HG02884 (cell line): Measurements from ENCODE around the gene FAM90A1.
"Not testable (repeated sequence)": the region's sequence is repeated elsewhere in the genome, so short reads cannot be mapped to it uniquely, and the experiment has no call there.

Experiments used
- ATAC-seq: cut with Tn5 transposase; IDR thresholded peaks from one replicate; pipeline ENCODE4 v1.9.1; 2021; ENCODE audit warnings: mild to moderate bottlenecking, moderate library complexity; ENCODE audit not compliant: unreplicated experiment

FAM90A1 gene, protein sequence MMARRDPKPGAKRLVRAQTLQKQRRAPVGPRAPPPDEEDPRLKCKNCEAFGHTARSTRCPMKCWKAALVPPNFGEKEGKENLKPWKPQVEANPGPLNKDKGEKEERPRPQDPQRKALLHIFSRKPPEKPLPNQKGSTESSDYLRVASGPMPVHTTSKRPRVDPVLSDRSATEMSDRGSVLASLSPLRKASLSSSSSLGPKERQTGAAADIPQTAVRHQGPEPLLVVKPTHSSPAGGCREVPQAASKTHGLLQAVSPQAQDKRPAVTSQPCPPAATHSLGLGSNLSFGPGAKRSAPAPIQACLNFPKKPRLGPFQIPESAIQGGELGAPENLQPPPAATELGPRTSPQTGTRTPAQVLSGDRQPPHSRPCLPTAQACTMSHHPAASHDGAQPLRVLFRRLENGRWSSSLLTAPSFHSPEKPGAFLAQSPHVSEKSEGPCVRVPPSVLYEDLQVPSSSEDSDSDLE

DNA sequence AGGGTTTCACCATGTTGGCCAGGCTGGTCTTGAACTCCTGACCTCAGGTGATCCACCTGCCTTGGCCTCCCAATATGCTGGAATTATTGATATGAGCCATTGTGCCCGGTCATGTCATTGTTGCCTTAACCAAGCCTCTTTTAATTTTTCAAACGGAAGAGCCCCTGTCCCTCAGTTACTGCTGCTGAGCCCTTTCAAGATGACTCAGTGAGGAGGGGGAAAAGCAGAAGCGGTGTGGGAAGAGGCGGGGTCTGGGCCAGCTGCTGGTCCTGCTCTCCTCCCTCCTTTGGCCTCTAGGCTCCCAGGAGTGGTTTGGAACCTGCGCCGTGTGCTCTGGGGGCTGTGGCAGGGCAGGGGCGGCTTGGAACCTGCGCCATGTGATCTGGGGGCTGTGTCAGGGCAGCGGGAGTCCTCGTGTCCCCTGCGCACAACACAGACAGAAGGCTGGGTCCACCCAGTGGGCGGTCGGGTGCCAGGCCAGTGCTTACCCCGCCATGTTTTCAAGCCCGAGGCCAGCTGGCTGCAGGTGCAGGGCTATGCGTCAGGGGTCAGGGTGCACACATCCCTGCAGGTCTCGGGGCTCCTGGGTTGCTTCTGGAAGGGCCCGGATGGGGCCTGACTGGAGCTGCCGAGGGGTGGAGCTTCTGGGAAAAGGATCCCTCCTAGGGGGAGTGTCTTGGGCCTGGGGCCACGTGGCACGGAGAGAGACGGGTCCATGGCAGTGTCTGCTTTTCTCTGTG lies at the start of gene FAM90A1:
Gene FAM90A1 (minus strand): TSS at position 627 of the 740 bp plus-strand sequence. CDS start 2,786 bp downstream, outside the sequence.
- ATAC-seq, result not testable (repeated sequence)

DNA sequence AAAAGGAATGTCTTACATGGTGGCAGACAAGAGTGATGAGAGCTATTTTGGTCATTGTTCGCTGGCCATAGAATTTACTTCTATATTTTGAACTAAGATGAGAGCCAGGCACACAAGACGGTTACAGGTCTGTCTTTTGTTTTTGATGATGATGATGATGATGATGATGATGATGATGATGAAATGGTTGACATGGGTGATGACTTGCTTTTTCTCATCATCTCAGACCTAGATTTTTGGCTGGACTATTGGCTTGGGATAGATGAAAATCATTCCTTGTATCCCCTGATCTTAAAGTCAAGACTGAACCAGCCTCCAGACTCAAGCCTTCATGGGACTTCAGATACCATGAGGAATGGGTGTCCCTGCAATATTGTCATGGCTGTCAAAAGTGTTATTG lies 49.0 kb upstream of the FAM90A1 start:
- not testable (repeated sequence) for ATAC-seq

DNA sequence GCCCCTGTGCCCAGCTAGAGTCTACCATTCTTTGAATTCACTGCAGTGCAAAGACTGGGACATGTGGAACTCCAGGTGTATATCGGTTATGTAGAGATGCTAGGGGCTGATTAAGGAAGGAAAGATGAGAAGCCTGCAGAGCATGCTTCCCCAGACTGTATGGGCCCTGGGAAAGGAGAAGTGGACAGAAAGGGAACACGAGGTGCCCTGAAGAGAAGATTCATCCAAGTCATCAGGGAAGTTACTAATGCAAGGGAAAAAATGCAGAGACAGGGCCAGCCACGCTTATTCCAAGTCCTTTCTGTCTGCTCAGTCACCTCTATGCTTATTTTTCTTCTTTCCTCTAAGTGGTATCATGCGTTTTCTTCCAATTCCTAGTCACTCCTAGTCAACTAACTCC lies 39.3 kb upstream of the FAM90A1 start:
- ATAC-seq, result not testable (repeated sequence)

DNA sequence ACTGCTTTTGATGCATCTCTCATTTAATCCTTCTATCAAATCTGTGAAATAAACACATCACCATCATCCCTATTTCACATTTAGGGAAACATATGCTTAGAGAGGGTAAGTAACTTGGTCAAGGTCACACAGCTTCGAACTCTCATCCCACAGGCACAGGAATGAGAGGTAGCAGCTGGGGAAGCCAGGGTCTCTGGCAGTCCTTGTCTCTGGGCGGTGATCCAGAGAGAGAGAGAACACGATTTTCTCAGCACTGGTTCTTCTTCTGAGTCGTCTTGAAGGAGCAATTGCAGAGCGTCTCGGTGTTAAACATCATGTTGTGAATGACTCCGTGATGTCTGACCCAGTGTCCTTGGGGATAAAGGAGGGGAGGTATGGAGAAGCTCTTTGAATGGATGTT lies 36.8 kb upstream of the FAM90A1 start:
- not testable (repeated sequence) for ATAC-seq

DNA sequence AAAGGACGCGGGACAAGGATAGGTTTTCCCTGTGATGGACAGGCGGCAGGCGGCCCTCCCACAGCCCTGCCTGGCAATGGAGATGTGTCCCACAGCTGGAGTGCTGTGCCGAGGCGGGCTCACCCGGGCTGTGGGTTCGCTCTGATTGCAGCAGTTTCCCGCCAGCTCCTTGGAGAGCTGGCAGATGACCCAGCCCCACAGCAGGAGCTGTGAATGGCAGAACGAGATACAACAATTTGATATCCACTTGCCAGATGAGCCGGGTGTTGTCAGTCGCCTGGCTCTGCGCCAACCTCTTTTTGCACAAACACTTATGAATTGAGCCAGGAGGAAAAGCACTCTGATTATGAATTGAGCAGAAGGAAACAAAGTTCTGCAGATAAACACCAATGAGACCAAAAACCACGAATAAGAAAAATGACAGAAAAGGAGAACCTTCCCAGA lies 33.7 kb upstream of the FAM90A1 start:
- ATAC-seq, result not testable (repeated sequence)

DNA sequence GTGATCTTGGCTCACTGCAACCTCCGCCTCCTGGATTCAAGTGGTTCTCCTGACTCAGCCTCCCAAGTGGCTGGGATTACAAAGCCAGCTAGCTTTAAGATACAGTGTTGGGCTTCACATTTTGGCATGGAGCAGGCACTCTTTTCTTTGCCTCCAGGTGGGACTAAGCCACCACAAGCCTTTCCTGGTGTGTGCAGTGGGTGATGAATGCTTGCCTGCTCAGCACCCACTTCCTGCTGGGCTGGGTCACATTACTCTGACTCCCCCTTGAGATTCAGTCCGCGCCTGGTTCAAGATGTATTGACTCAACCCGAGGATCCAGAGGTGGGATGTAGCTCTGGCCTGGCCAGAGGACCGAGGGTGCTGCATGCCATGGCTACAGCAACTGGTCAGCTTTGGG lies 28.9 kb upstream of the FAM90A1 start:
- ATAC-seq, result not testable (repeated sequence)

DNA sequence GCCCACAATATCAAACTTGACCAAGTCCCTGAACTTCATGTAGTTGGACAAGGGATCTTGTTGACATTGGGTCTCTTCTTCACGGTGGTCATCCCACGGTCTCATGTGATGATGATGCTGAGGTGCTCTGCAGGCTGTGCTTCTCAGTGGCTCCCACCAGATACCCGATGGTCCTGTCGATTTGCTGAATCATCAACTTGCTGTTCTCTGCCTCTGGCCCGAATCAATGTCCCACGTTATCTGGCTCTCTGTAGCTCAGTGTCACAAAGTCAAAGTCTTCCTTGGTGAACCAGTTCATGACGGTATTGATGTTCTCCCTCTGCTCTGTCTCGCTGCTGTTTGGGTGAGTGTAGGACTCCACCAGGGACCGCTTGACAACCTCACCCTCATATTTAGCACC lies 27.3 kb upstream of the FAM90A1 start:
- ATAC-seq, result not testable (repeated sequence)

DNA sequence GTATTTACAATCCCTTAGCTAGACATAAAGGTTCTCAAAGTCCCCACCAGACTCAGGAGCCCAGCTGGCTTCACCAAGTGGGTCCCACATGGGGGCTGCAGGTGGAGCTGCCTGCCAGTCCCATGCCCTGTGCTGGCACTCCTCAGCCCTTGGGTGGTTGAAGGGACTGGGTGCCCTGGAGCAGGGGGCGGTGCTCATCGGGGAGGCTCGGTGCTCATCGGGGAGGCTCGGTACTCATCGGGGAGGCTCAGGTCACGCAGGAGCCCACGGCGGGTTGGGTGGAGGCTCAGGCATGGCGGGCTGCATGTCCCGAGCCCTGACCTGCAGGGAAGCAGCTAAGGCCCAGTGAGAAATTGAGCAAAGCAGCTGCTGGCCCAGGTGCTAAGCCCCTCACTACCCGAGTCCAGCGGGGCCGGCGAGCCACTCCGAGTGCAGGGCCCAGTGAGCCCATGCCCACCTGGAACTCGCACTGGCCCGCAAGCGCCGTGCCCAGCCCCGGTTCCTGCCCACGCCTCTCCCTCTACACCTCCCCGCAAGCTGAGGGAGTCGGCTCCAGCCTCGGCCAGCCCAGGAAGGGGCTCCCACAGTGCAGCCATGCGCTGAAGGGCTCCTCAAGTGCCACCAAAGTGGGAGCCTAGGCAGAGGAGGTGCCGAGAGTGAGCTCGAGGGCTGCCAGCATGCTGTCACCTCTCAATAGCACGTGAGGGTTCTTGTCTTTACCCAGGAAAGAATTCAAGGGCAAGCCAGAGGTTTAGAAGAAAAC lies 24.8 kb upstream of the FAM90A1 start:
- not testable (repeated sequence) for ATAC-seq

DNA sequence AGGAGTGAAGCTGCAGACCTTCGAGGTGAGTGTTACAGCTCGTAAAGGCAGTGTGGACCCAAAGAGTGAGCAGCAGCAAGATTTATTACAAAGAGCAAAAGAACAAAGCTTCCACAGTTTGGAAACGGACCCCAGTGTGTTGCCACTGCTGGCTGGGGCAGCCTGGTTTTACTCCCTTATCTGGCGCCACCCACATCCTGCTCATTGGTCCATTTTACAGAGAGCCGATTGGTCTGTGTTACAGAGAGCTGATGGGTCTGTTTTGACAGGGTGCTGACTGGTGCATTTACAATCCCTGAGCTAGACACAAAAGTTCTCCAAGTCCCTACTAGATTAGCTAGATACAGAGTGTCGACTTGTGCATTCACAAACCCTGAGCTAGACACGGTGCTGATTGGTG lies 24.2 kb upstream of the FAM90A1 start:
- not testable (repeated sequence) for ATAC-seq

DNA sequence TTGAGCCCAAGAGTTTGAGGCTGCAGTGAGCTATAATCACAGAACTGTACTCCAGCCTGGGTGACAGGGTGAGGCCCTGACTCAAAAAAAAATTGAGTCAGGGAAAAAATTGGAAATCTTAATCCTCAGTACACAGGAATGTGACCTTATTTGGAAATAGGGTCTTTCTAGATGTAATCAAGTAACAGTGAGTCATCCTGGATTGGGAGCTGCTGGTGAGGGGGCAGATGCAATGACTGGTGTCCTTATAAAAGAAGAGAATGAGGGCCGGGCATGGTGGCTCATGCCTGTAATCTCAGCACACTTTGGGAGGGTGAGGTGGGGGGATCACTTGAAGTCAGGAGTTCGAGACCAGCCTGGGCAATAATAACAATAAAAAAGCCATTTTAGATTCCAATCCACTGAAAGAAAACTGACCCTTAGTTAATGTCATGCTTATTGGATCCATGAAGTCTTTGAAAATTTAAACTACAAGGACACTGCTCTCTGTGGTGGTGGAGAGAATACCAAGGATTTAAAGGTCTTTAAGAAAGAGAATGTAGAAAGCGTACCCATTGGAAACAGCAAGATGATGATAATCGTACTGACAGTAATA lies 19.6 kb upstream of the FAM90A1 start:
- ATAC-seq, result not testable (repeated sequence)

DNA sequence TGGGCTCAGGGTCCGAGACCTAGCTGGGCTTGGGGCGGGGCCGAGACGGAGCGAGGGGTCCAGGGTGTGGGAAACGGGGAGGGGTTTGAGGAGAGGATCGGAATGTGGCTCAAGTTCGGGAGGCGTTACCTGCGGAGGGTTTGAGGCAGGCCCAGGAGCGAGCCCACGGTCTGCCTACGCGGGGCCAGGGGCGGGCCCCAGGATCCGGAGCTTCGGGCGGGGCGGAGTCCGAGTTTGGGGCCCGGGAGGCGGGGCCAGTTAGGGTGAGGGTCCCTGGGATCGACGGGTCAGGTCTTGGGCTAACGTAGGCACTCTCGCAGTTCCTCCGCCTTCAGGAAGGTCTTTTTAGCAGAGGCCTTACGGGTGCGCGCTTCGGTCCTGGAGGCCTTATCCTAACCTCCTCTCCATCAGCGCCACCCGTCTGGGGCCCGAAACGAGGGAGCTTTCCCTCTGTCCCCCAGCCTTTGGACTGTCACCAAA lies 16.3 kb upstream of the FAM90A1 start:
- not testable (repeated sequence) for ATAC-seq

DNA sequence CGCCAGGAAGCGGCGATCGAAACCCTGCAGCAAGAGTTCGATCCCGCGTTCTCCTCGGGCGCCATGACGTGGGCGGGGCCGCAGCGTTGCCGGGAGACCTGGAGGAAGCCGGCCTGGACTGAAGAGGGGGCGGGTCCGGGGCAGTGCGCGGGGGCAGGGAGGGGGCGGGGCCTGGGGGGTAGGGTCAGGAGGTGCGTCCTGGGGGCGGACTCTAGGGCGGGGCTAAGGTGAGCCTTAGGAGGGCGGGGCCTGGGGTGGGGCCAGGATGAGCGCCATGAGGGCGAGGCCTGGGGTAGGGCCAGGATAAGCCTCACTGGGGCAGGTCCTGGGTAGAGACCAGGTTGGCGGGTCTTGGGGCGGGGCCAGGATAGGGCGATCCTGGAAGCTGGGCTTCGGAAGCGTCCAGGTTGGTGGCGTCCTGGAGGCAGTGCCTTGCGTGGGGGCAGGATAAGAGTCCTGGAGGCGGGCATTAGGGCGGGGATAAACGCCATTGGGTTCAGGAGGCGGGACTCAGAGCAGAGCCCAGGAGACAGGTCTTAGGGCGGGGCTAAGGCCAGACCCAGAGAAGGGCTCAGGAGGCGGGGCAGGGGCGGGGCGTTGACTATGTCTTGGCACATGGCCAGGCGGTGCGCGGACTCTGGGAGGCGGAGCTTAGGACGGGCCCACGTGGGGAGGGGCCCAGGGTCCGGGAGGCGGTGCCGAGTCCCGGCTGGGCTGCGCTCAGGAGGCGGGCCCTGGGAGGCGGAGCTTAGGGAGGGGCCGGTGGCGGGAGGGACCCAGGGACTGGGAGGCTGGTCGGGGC lies 15.7 kb upstream of the FAM90A1 start:
- ATAC-seq, result not testable (repeated sequence)

DNA sequence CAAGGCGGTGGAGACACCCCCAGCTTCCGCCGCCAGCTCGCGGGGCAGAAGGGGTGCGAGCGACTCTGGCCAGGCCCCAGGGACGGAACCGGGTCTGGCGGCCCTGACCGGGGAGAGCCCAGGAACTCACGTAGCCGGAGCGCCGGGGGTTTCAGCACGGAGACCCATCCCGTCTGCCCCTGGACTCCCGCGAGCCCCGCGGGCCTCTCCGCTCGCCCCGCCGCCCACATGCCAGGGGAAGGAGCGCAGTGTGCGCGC lies 15.1 kb upstream of the FAM90A1 start:
- not testable (repeated sequence) for ATAC-seq

DNA sequence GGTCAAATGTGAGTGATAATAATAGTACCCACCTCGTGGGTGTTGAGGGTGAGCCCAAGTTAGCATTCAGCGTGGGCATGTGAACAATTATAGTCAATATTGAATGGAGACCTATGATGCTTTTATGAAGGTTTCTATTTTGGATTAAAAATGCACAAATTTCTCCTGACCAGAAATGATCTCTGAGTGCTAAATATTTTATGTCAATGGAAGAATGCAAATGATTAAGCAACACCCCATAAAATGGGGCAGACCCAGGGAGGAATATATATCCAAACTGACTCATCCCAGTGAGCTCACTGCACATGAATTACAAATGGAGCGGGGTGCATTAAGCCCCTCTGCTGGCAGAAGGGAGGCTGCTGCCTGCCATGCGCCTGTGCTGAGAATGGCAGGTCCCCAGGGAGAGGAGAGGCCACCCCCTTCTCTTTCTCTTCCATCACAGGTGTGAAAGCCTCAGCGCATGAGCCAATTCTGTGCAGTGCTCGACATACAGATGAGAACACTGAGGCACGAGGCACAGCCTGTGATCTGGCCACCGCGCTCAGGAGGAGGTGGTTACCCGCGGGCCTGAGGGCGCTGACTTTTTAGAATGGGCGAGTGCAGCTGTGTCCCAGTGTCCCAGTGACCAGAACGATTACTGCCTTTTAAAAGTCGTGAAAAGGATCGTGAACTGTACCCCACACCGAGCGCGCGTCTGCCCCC lies 14.7 kb upstream of the FAM90A1 start:
- ATAC-seq, result not testable (repeated sequence)

DNA sequence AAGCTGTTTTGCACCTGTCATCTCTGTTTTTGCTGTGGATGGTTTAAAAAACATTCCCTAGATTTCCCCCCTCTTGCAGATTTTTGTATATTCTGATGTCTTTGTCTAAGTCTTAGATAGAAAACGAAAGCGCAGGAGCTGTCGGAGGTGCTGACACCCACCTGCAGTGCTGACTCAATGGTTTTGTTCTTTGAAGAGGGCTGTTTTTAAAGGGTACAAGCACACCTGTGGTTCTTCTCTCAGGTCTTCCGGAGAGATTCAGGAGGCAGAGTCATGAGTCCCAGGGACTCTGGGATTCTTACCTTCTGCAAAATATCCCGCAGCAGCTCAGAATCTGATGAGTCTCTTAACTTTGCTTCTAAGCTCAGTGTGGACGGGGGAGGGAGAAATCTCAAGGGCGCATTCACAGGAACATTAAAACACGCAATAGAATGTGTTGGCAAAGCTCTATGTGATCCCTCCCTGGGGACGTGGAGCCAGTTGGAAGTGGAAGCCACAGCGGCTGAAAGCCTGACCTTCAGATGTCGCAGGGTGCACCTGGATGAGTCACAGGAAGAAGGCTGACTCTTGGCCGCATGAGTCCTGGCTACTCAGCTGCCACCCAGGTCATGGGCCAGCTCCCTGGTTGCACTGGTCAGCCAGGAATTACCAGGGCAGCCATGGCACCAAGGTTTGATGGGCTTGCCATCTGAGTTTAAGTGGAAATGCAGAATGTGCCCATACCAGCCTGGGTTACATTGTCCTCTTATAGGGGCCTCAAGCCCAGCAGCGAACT lies 13.1 kb upstream of the FAM90A1 start:
- not testable (repeated sequence) for ATAC-seq

DNA sequence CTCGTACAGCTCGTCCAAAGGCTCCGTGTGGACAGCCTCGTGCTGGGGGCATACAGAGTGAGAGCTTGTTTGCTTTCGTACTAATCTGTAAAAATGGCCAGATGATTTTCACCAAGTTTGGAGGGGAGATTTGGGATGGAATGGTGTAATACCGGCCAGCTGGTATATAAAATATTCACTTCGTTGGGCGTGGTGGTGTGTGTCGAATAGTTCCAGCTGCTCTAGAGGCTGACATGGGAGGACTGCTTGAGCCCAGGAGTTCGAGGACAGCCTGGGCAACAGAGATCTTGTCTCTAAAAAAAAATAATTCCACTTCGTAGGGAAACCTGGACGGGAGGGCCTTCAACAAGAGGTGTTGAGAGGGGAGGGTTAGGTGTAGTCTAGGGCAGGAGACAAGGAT lies 9.6 kb upstream of the FAM90A1 start:
- ATAC-seq, result not testable (repeated sequence)

DNA sequence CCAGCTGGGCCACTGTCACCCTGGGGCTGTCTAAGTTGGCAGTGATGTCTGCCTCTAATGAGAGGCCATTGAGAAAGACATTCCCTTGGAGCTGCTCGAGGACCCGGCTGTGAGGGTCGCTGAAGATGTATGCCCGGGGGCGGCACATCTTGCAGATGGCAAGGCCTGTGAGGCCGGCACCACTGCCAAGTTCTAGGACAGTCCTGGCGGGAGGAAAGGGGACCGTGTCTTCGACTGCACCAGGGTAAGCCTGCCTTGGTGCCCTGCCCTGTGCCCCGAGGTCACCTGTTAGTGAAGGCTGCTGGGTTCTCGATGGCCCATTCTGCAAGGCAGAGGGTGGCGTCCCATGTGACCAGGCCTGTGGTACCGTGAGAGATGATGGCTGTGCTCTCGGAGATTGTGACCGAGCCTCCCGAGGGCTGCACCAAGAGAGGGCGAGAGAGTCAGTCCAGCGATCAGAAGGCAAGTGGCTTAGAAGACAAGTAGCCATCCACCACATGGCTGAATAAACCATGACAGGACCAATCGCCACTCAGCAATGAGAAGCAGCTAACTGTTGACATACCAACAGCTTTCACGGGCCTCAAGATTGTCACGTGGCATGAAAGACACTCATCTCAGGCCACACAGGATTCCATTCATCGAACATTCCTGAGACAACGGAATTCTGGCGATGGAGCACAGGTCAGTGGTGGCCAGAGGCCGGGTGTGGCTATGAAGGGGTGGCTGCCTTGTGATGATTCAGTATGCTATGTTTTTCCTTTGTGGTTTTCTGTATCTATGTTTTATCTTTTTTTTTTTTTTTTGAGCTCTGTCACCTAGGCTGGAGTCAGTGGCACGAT lies 8.1 kb upstream of the FAM90A1 start:
- not testable (repeated sequence) for ATAC-seq

DNA sequence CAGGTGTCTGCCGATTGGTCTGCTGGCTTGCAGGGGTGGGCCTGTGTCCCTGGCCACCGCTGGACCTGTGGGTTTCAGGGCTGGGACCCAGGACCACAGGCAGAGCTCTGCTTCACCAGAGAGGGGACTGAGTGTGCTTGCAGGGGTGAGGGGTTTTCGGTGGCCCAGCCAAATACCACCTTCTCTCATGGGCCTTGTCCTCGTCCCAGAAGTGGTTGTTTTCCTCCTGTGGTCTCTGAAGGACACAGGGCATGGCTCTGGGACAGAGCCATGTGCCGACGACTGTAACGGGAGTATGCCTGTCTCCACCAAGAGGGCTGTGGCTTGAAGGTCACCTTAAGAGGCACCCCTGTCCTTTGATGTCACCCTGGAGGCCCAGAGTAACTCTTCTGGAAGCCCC lies 7.3 kb upstream of the FAM90A1 start:
- not testable (repeated sequence) for ATAC-seq
